Natural killer cell (primary cell): ENCODE measurements around the gene DYRK3. TPM values are rescaled to one million over a fixed set of nuclear protein-coding genes. Genes with fewer than 3 reads are reported as not detected.

Experiments used
- ATAC-seq, 3 donors: fragments of 150-1000 bp in 2 of 3; fragments of 200-7000 bp in 1 of 3; cut with Tn5 transposase; 1 replicate in 1 of 3; 2 replicates in 2 of 3; pipeline ENCODE4 v1.10.0; 2021; ENCODE audit warnings: mild to moderate bottlenecking in 2 of 3, moderate library complexity in 2 of 3
- DNase-seq, 2 donors: peaks; one replicate each; pipeline versions ENCODE4 v3.0.0 to v3.0.0-alpha.2; 2013 to 2021; ENCODE audit warnings: mixed read lengths in 1 of 2
- H3K27ac ChIP-seq: one replicate; pipeline ENCODE4 v1.5.1; 2013; ENCODE audit warnings: mild to moderate bottlenecking, low read length
- H3K27me3 ChIP-seq: one replicate; pipeline ENCODE4 v1.6.1; 2013; ENCODE audit warnings: low read length; ENCODE audit not compliant: control insufficient read depth, insufficient read depth
- H3K36me3 ChIP-seq: one replicate; pipeline ENCODE4 v1.6.1; 2013; ENCODE audit warnings: low read length; ENCODE audit not compliant: control insufficient read depth, insufficient read depth
- H3K4me1 ChIP-seq: one replicate; pipeline ENCODE4 v1.6.1; 2013; ENCODE audit warnings: low read length; ENCODE audit not compliant: control insufficient read depth, insufficient read depth
- H3K4me3 ChIP-seq: one replicate; pipeline ENCODE4 v1.5.1; 2013; ENCODE audit warnings: low read length
- H3K9me3 ChIP-seq: one replicate; pipeline ENCODE4 v1.6.1; 2013; ENCODE audit warnings: low read length; ENCODE audit not compliant: control insufficient read depth, insufficient read depth
- H3K27ac Mint-ChIP-seq, 2 donors: one replicate each; pipeline ENCODE4 v1.8.0; 2022; ENCODE audit warnings: mild to moderate bottlenecking in 2 of 2, mixed read lengths in 2 of 2, moderate library complexity in 1 of 2
- H3K27me3 Mint-ChIP-seq, 2 donors: one replicate each; pipeline ENCODE4 v1.8.0; 2022; ENCODE audit warnings: low read depth in 2 of 2, mixed read lengths in 2 of 2
- H3K36me3 Mint-ChIP-seq: one replicate; pipeline ENCODE4 v1.8.0; 2022; ENCODE audit warnings: mixed read lengths
- H3K4me1 Mint-ChIP-seq, 2 donors: one replicate each; pipeline ENCODE4 v1.8.0; 2022; ENCODE audit warnings: mixed read lengths in 2 of 2
- H3K4me3 Mint-ChIP-seq: one replicate; pipeline ENCODE4 v1.8.0; 2022; ENCODE audit warnings: mild to moderate bottlenecking, moderate library complexity, mixed read lengths
- H3K9me3 Mint-ChIP-seq, 2 donors: one replicate each; pipeline ENCODE4 v1.8.0; 2022; ENCODE audit warnings: mixed read lengths in 2 of 2
- CTCF ChIP-seq: fragments of 200-600 bp; IDR thresholded peaks from one replicate; pipeline ENCODE4 v1.8.0; 2022; ENCODE audit warnings: antibody characterized with exemption
- WGBS: methylation state at CpG from one replicate; pipeline ENCODE4 v1.1.7; 2013; ENCODE audit warnings: missing lambda C conversion rate; ENCODE audit not compliant: insufficient coverage; 5-methylcytosine and 5-hydroxymethylcytosine counted together
- intact Hi-C: fragments of 100-400 bp; cut with micrococcal nuclease; formaldehyde crosslinking; loops from one replicate; pipeline ENCODE4 v1.14.2; 2022
- total RNA-seq, 4 donors: library from RNA; stranded (reverse); fragments of 120-200 nt in 1 of 4; gene quantifications; one replicate each; pipeline versions ENCODE4 v1.2.3 to v1.2.4, GENCODE V29; 2013 to 2022

The DYRK3 gene
- total RNA-seq = under 1 TPM; 0.16 to 0.66 (median 0.43) TPM
- total RNA-seq (2013) = 0.36 TPM

GRCh38 chr1:206635080-206635977 lies at the start of gene DYRK3:
DYRK3 (plus strand) TSS chr1:206635536; CDS start chr1:206635704, 168 bp downstream.
- no peak for TF ChIP-seq CTCF
- intact Hi-C loops = loop anchor here (10.0 kb wide), 2 partner anchors 169 to 279 kb away; no protein-coding TSS in a partner anchor
- ATAC-seq (peak; percentile 94 to 96 (median 95)), DNase-seq (peak; percentile 78 to 94)
- Mint-ChIP-seq H3K27ac (peak within 1 kb of the TSS; percentile 56 to 79), H3K27me3 (peaks cover 20 to 31% of the 10 kb centered on the region in 2 donors), H3K4me3 (peak within 1 kb of the TSS; percentile 92), H3K9me3 (no peaks in the 10 kb centered on the region), H3K36me3 (no peaks in the 10 kb centered on the region), H3K4me1 (peaks cover 10 to 21% of the 10 kb centered on the region in 2 donors)
- H3K4me1 ChIP-seq = peaks cover 17% of the 10 kb centered on the region
- under 1% methylated on average over 78 of the region's 84 CpGs for WGBS
- H3K36me3 ChIP-seq = no peaks in the 10 kb centered on the region
- H3K9me3 ChIP-seq = no peaks in the 10 kb centered on the region
- H3K27me3 ChIP-seq = peaks cover 8% of the 10 kb centered on the region
- no peak within 1 kb of the TSS for H3K27ac ChIP-seq
- H3K4me3 ChIP-seq = peak within 1 kb of the TSS; percentile 48

- Histone ChIP-seq H3K27ac (no peak overlapping the region), H3K9me3 (no peaks in the 10 kb centered on the region), H3K4me3 (no peak overlapping the region), H3K27me3 (no peaks in the 10 kb centered on the region), H3K4me1 (peaks cover 44% of the 10 kb centered on the region), H3K36me3 (peaks cover 89% of the 10 kb centered on the region)
- Mint-ChIP-seq H3K27ac (peak overlapping the region; percentile 89 to 90), H3K36me3 (no peaks in the 10 kb centered on the region), H3K27me3 (no peaks in the 10 kb centered on the region), H3K4me1 (peaks cover 60 to 66% of the 10 kb centered on the region in 2 donors), H3K4me3 (no peak overlapping the region), H3K9me3 (no peaks in the 10 kb centered on the region)
- intact Hi-C loops = no loop called here
- ATAC-seq = no peak
- no peak for TF ChIP-seq CTCF
- no peak for DNase-seq
- 81% methylated on average over 10 of the region's 13 CpGs for WGBS
These were observed 48.6 kb upstream of the DYRK3 start for GRCh38 chr1:206586501-206587445.

DNA sequence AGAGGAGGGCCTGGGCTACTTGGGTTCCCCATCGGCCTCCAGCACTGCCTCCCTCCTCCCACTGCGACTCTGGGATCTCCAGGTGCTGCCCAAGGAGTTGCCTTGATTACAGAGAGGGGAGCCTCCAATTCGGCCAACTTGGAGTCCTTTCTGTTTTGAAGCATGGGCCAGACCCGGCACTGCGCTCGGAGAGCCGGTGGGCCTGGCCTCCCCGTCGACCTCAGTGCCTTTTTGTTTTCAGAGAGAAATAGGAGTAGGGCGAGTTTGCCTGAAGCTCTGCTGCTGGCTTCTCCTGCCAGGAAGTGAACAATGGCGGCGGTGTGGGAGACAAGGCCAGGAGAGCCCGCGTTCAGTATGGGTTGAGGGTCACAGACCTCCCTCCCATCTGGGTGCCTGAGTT lies 47.4 kb upstream of the DYRK3 start:
- no peaks in the 10 kb centered on the region for H3K27me3 Mint-ChIP-seq
- WGBS = 95% methylated on average over 14 of the region's 14 CpGs
- no peak overlapping the region for H3K4me3 Mint-ChIP-seq
- Histone ChIP-seq H3K4me3 (no peak overlapping the region), H3K9me3 (no peaks in the 10 kb centered on the region), H3K4me1 (peaks cover 42% of the 10 kb centered on the region), H3K27me3 (no peaks in the 10 kb centered on the region), H3K27ac (no peak overlapping the region), H3K36me3 (peaks cover 92% of the 10 kb centered on the region)
- H3K36me3 Mint-ChIP-seq = no peaks in the 10 kb centered on the region
- peak overlapping the region; percentile 89 to 90 for H3K27ac Mint-ChIP-seq
- H3K9me3 Mint-ChIP-seq = no peaks in the 10 kb centered on the region
- TF ChIP-seq CTCF = no peak
- peaks cover 59 to 65% of the 10 kb centered on the region in 2 donors for H3K4me1 Mint-ChIP-seq
- no peak for ATAC-seq
- intact Hi-C loops = no loop called here
- DNase-seq = no peak
